Measurements from ENCODE around the gene PERM1.

The PERM1 gene

DNA sequence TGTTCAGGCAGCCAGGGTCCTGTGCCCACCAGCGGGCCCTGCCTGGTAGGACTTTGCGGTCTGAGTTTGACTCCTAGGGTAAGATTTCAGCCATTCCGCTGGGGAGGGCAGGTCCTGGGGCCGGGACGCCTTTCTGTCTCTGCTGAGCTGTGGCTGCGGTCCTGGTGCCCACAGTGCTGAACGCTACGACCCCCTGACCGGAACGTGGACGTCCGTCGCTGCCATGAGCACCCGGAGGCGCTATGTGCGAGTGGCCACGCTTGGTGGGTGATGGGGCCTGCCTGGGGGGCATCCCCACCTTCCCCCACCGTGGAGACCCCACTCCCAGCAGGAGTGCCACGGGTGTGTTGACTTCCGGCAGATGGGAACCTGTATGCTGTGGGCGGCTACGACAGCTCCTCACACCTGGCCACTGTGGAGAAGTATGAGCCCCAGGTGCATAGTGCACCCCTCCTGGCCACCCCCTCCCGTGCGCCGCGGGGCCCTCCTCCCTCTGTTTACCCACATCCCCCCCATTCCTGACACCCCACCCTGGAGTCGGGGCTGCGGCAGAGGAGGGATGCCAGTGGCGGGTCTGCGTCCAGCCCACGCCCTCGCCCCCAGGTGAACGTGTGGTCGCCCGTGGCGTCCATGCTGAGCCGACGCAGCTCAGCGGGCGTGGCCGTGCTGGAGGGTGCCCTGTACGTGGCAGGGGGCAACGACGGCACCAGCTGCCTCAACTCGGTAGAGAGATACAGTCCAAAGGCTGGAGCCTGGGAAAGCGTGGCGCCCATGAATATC, 18.0 kb downstream of the PERM1 start:
- Histone ChIP-seq H3K9me3 (ENCODE audit: control insufficient read depth, low read length) (no peaks in the 10 kb centered on the region), H3K23ac (ENCODE audit: low read length in 2 of 2) (no peak overlapping the region), H3K9ac (ENCODE audit: low read length) (no peak overlapping the region), H2AK5ac (ENCODE audit: low read length, severe bottlenecking) (no peak overlapping the region), H4K91ac (ENCODE audit: low read length) (peak overlapping the region; percentile 15), H3K27ac (ENCODE audit: low read length, poor library complexity, severe bottlenecking) (no peak overlapping the region), H3K79me1 (replicated peaks; ENCODE audit: low read length, poor library complexity, severe bottlenecking) (peaks cover 15% of the 10 kb centered on the region), H3K4me2 (ENCODE audit: low read length, poor library complexity, severe bottlenecking) (no peak overlapping the region), H2BK12ac (ENCODE audit: low read length in 2 of 2) (no peak overlapping the region), H2BK15ac (ENCODE audit: low read depth, poor library complexity, severe bottlenecking) (no peak overlapping the region), H3K4me3 (ENCODE audit: insufficient read depth in 1 of 2, low read depth in 1 of 2, low read length in 2 of 2) (no peak overlapping the region), H3K14ac (ENCODE audit: low read length in 2 of 2) (no peak overlapping the region), H3K4ac (ENCODE audit: low read depth in 1 of 2, low read length in 2 of 2) (no peak overlapping the region), H2BK120ac (ENCODE audit: low read depth, low read length) (no peak overlapping the region), H3K4me1 (ENCODE audit: control insufficient read depth, insufficient read depth, low read depth, low read length) (peaks cover 31% of the 10 kb centered on the region), H2BK5ac (ENCODE audit: low read depth, low read length, poor library complexity, severe bottlenecking) (no peak overlapping the region), H3K36me3 (ENCODE audit: control insufficient read depth in 1 of 2, insufficient read depth in 2 of 2, low read depth in 1 of 2, low read length in 2 of 2) (peaks cover 13 to 45% of the 10 kb centered on the region in 2 experiments), H4K8ac (ENCODE audit: low read length) (peak overlapping the region; percentile 41), H2AFZ (ENCODE audit: low read depth, low read length) (no peak overlapping the region), H3K18ac (ENCODE audit: low read depth in 1 of 2, low read length in 2 of 2) (no peak overlapping the region), H3K27me3 (ENCODE audit: control insufficient read depth in 1 of 2, insufficient read depth in 1 of 2, low read length in 2 of 2) (peaks cover 0 to 18% of the 10 kb centered on the region in 2 experiments)
- no peak for DNase-seq
- 96% methylated on average over 41 of the region's 47 CpGs for WGBS

GRCh38 chr1:963301-963651, 18.6 kb downstream of the PERM1 start:
- peaks cover 34% of the 10 kb centered on the region for H3K4me1 ChIP-seq (ENCODE audit: control insufficient read depth, insufficient read depth, low read depth, low read length)
- peaks cover 13 to 45% of the 10 kb centered on the region in 2 experiments for H3K36me3 ChIP-seq (ENCODE audit: control insufficient read depth in 1 of 2, insufficient read depth in 2 of 2, low read depth in 1 of 2, low read length in 2 of 2)
- no peak overlapping the region for H3K23ac ChIP-seq (ENCODE audit: low read length in 2 of 2)
- H3K4me3 ChIP-seq (ENCODE audit: insufficient read depth in 1 of 2, low read depth in 1 of 2, low read length in 2 of 2): peak overlapping the region in 1 of 2 experiments; percentile 5
- no peak overlapping the region for H2BK12ac ChIP-seq (ENCODE audit: low read length in 2 of 2)
- WGBS: 98% methylated on average over 16 of the region's 16 CpGs
- no peak for DNase-seq
- no peaks in the 10 kb centered on the region for H3K9me3 ChIP-seq (ENCODE audit: control insufficient read depth, low read length)
- peaks cover 0 to 11% of the 10 kb centered on the region in 2 experiments for H3K27me3 ChIP-seq (ENCODE audit: control insufficient read depth in 1 of 2, insufficient read depth in 1 of 2, low read length in 2 of 2)
- no peak overlapping the region for H4K8ac ChIP-seq (ENCODE audit: low read length)
- H3K79me1 ChIP-seq (replicated peaks; ENCODE audit: low read length, poor library complexity, severe bottlenecking): peaks cover 20% of the 10 kb centered on the region
- no peak overlapping the region for H3K4me2 ChIP-seq (ENCODE audit: low read length, poor library complexity, severe bottlenecking)
- H2AFZ ChIP-seq (ENCODE audit: low read depth, low read length): no peak overlapping the region
- H3K27ac ChIP-seq (ENCODE audit: low read length, poor library complexity, severe bottlenecking): no peak overlapping the region
- H3K4ac ChIP-seq (ENCODE audit: low read depth in 1 of 2, low read length in 2 of 2): no peak overlapping the region
- H3K9ac ChIP-seq (ENCODE audit: low read length): no peak overlapping the region
- H2BK120ac ChIP-seq (ENCODE audit: low read depth, low read length): no peak overlapping the region
- no peak overlapping the region for H2BK15ac ChIP-seq (ENCODE audit: low read depth, poor library complexity, severe bottlenecking)
- no peak overlapping the region for H4K91ac ChIP-seq (ENCODE audit: low read length)
- H3K14ac ChIP-seq (ENCODE audit: low read length in 2 of 2): no peak overlapping the region
- H2BK5ac ChIP-seq (ENCODE audit: low read depth, low read length, poor library complexity, severe bottlenecking): no peak overlapping the region
- H2AK5ac ChIP-seq (ENCODE audit: low read length, severe bottlenecking): no peak overlapping the region
- no peak overlapping the region for H3K18ac ChIP-seq (ENCODE audit: low read depth in 1 of 2, low read length in 2 of 2)

- H3K4ac ChIP-seq (ENCODE audit: low read depth in 1 of 2, low read length in 2 of 2): no peak overlapping the region
- H3K36me3 ChIP-seq (ENCODE audit: control insufficient read depth in 1 of 2, insufficient read depth in 2 of 2, low read depth in 1 of 2, low read length in 2 of 2): peaks cover 13 to 45% of the 10 kb centered on the region in 2 experiments
- no peak overlapping the region for H4K8ac ChIP-seq (ENCODE audit: low read length)
- no peak overlapping the region for H3K14ac ChIP-seq (ENCODE audit: low read length in 2 of 2)
- H3K27me3 ChIP-seq (ENCODE audit: control insufficient read depth in 1 of 2, insufficient read depth in 1 of 2, low read length in 2 of 2): peaks cover 0 to 6% of the 10 kb centered on the region in 2 experiments
- DNase-seq: no peak
- H2BK15ac ChIP-seq (ENCODE audit: low read depth, poor library complexity, severe bottlenecking): no peak overlapping the region
- H3K27ac ChIP-seq (ENCODE audit: low read length, poor library complexity, severe bottlenecking): no peak overlapping the region
- H3K4me1 ChIP-seq (ENCODE audit: control insufficient read depth, insufficient read depth, low read depth, low read length): peaks cover 38% of the 10 kb centered on the region
- no peak overlapping the region for H2AK5ac ChIP-seq (ENCODE audit: low read length, severe bottlenecking)
- 97% methylated on average over 57 of the region's 57 CpGs for WGBS
- no peak overlapping the region for H2BK5ac ChIP-seq (ENCODE audit: low read depth, low read length, poor library complexity, severe bottlenecking)
- no peak overlapping the region for H3K23ac ChIP-seq (ENCODE audit: low read length in 2 of 2)
- H3K9me3 ChIP-seq (ENCODE audit: control insufficient read depth, low read length): no peaks in the 10 kb centered on the region
- no peak overlapping the region for H3K9ac ChIP-seq (ENCODE audit: low read length)
- no peak overlapping the region for H3K18ac ChIP-seq (ENCODE audit: low read depth in 1 of 2, low read length in 2 of 2)
- no peak overlapping the region for H3K4me2 ChIP-seq (ENCODE audit: low read length, poor library complexity, severe bottlenecking)
- no peak overlapping the region for H2BK120ac ChIP-seq (ENCODE audit: low read depth, low read length)
- peaks cover 23% of the 10 kb centered on the region for H3K79me1 ChIP-seq (replicated peaks; ENCODE audit: low read length, poor library complexity, severe bottlenecking)
- no peak overlapping the region for H3K4me3 ChIP-seq (ENCODE audit: insufficient read depth in 1 of 2, low read depth in 1 of 2, low read length in 2 of 2)
- no peak overlapping the region for H2AFZ ChIP-seq (ENCODE audit: low read depth, low read length)
- H4K91ac ChIP-seq (ENCODE audit: low read length): no peak overlapping the region
- no peak overlapping the region for H2BK12ac ChIP-seq (ENCODE audit: low read length in 2 of 2)
Observed at GRCh38 chr1:962381-963300, 19.3 kb downstream of the PERM1 start.

- Histone ChIP-seq H2BK15ac (ENCODE audit: low read depth, poor library complexity, severe bottlenecking) (peak overlapping the region; percentile 38), H2AK5ac (ENCODE audit: low read length, severe bottlenecking) (no peak overlapping the region), H3K14ac (ENCODE audit: low read length in 2 of 2) (peak overlapping the region in 1 of 2 experiments; percentile 53), H3K79me1 (replicated peaks; ENCODE audit: low read length, poor library complexity, severe bottlenecking) (peaks cover 33% of the 10 kb centered on the region), H3K4me1 (ENCODE audit: control insufficient read depth, insufficient read depth, low read depth, low read length) (peaks cover 28% of the 10 kb centered on the region), H3K4me2 (ENCODE audit: low read length, poor library complexity, severe bottlenecking) (peak overlapping the region; percentile 90), H3K23ac (ENCODE audit: low read length in 2 of 2) (no peak overlapping the region), H3K27ac (ENCODE audit: low read length, poor library complexity, severe bottlenecking) (no peak overlapping the region), H4K91ac (ENCODE audit: low read length) (peak overlapping the region; percentile 37), H3K4ac (ENCODE audit: low read depth in 1 of 2, low read length in 2 of 2) (peak overlapping the region; percentile 9 to 57), H3K18ac (ENCODE audit: low read depth in 1 of 2, low read length in 2 of 2) (peak overlapping the region in 1 of 2 experiments; percentile 61), H3K4me3 (ENCODE audit: insufficient read depth in 1 of 2, low read depth in 1 of 2, low read length in 2 of 2) (peak overlapping the region; percentile 67 to 93), H3K9ac (ENCODE audit: low read length) (peak overlapping the region; percentile 53), H4K8ac (ENCODE audit: low read length) (peak overlapping the region; percentile 28), H3K36me3 (ENCODE audit: control insufficient read depth in 1 of 2, insufficient read depth in 2 of 2, low read depth in 1 of 2, low read length in 2 of 2) (peaks cover 20 to 58% of the 10 kb centered on the region in 2 experiments), H2AFZ (ENCODE audit: low read depth, low read length) (peak overlapping the region; percentile 46), H2BK120ac (ENCODE audit: low read depth, low read length) (no peak overlapping the region), H2BK12ac (ENCODE audit: low read length in 2 of 2) (peak overlapping the region in 1 of 2 experiments; percentile 64), H3K9me3 (ENCODE audit: control insufficient read depth, low read length) (no peaks in the 10 kb centered on the region), H3K27me3 (ENCODE audit: control insufficient read depth in 1 of 2, insufficient read depth in 1 of 2, low read length in 2 of 2) (no peaks in the 10 kb centered on the region), H2BK5ac (ENCODE audit: low read depth, low read length, poor library complexity, severe bottlenecking) (no peak overlapping the region)
- WGBS: 33% methylated on average over 55 of the region's 56 CpGs
- DNase-seq: no peak
Observed at GRCh38 chr1:961132-961669, 20.7 kb downstream of the PERM1 start.

Data from mesenchymal stem cell (in vitro differentiated cells and primary cell).